Hematopoietic multipotent progenitor cell treated with erythropoietin and hydrocortisone succinate and interleukin-3 and kit ligand, for 15 days (in vitro differentiated cells): ENCODE data around the gene ARID4B.
"Not testable (repeated sequence)": the region's sequence is repeated elsewhere in the genome, so short reads cannot be mapped to it uniquely, and the experiment has no call there.

Experiments used
- DNase-seq: peaks from one replicate; pipeline ENCODE4 v3.0.0-alpha.2; 2015; ENCODE audit warnings: low spot score

ARID4B gene, protein sequence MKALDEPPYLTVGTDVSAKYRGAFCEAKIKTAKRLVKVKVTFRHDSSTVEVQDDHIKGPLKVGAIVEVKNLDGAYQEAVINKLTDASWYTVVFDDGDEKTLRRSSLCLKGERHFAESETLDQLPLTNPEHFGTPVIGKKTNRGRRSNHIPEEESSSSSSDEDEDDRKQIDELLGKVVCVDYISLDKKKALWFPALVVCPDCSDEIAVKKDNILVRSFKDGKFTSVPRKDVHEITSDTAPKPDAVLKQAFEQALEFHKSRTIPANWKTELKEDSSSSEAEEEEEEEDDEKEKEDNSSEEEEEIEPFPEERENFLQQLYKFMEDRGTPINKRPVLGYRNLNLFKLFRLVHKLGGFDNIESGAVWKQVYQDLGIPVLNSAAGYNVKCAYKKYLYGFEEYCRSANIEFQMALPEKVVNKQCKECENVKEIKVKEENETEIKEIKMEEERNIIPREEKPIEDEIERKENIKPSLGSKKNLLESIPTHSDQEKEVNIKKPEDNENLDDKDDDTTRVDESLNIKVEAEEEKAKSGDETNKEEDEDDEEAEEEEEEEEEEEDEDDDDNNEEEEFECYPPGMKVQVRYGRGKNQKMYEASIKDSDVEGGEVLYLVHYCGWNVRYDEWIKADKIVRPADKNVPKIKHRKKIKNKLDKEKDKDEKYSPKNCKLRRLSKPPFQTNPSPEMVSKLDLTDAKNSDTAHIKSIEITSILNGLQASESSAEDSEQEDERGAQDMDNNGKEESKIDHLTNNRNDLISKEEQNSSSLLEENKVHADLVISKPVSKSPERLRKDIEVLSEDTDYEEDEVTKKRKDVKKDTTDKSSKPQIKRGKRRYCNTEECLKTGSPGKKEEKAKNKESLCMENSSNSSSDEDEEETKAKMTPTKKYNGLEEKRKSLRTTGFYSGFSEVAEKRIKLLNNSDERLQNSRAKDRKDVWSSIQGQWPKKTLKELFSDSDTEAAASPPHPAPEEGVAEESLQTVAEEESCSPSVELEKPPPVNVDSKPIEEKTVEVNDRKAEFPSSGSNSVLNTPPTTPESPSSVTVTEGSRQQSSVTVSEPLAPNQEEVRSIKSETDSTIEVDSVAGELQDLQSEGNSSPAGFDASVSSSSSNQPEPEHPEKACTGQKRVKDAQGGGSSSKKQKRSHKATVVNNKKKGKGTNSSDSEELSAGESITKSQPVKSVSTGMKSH (N-terminal part only)

DNA sequence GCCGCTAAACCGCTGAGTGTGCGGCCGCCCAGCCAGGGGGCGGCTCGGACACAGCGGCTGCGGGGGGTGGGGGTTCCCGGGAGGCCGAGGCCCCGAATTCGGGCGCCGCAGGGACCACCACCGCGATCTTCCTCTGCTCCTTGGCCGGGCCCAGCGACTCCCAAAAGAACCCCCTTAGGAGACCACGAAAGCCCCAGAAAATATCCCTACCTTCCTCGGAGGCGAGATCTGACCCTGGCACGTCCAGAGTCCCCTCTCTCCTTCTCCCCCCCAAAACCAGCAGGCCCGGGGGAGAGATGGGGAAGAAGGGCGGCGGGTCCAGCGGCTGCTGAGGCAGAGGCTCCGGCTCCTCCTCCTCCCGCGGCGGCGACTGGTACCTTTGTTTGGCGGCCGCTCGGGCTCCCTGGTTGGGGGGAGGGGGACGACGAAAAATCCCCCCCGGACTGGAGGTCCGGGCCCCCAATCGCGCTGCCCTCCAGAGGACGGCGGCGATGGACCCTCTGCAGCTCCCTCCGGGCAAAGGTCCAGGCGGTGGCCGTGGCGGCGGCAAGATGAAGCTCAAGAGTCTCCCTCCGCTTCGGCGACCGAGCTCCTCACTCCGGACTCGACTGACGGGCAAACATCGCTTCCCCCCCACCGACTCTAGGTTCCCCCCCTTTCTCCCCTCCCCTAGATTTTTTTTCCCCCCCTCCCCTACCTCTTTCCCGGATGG, at the start of gene ARID4B:
Gene ARID4B, minus strand, starts transcription at position 621 of the 712 bp plus-strand sequence. CDS start 1,260 bp downstream, outside the sequence.
- no peak for DNase-seq

- DNase-seq: no peak
Measured at GRCh38 chr1:235375919-235376605, 48.1 kb upstream of the ARID4B start.

DNA sequence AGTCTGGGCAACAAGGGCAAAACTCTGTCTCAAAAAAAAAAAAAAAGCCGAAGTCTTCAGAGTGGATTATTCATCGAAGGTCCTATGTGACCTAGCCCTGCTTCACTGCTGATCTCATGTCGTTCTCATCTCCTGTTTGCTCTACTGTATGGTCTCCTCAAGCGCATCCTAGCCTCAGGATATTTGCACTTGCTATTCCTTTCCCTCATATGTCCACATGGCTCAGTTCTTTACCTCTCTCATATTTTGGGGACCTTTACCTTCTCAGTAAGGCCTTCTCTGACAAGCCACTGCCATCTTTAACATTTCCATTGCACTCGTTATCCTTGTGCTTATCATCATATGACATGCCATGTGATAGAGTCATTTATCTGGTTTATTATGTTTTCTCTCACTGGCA, 41.8 kb upstream of the ARID4B start:
- no peak for DNase-seq

DNA sequence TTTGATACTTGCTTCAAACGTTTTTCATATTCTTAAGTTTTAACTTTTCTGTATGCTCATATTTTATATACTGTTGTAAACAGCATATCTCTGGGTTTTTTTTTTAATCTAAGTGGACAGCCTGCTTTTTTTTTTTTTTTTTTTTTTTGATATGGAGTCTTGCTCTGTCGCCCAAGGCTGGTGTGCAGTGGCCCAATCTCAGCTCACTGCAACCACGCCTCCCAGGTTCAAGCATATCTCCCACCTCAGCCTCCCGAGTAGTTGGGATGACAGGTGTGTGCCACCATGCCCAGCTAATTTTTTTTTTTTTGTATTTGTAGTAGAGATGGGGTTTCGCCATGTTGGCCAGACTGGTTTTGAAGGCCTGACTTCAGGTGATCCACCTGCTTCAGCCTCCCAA, 40.4 kb upstream of the ARID4B start:
- DNase-seq: no peak

DNA sequence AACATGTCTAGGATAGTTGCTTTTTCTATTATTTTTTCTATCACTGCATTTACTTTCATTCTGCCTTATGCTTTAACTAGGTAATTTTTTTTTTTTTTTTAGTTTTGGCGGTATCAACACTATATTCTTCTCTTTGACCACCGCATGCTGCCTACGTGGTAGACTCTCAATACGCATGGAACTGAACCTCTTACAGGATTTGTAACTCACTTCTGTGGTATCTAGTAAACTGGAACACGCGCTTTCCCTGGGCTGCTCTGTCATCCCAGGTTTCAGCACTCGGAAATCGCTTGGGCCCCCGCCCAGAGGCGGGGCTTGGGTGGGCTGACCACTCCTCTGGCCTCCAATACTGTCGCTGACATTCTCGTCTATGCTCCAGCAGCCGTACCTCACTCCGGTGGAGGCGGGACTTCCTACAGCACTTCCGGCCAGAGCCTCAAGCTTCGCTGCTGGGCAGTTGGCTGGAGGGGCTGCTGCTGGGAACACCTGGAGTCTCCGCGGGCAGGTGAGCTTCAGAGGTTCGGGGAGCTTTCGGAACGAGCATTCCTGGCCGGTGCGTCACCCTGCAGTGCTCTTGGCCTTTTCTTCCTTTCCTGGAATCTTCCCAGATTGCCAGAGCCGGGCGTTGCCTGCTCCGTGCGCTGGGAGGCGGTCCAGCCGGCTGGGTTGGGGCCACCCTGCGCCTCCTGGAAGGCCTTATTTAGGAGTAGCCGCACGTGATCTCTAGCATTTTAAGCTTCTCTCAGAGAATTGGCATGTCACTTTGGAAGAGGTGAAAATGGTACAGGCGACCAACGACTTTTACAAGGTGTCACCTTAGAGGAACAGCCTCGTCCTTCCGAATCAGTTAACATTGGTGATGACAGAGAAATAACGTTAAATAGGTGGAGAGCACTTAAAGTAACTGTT, 39.3 kb upstream of the ARID4B start, which contains the start of gene TBCE:
Gene TBCE, plus strand, starts transcription at position 428 of the 909 bp plus-strand sequence. CDS start 12,623 bp downstream, outside the sequence.
- peak; percentile 89 for DNase-seq

DNA sequence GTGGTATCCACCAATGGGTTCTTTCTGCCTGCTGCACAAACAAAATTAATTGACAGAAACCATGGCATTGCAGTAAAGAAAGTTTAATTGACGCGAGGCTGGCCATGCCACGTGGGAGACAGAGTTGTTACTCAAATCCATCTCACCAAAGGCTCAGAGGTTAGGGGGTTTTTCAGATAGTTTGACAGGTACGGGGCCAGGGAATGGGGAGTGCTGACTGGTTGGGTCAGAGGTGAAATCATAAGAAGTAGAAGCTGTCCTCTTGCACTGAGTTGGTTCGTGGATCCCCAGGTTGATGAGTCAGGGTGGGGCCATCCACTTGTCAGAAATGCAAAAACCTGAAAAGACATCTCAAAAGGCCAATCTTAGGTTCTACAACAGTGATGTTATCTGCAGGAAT, 38.3 kb upstream of the ARID4B start:
- no peak for DNase-seq

- not testable (repeated sequence) for DNase-seq
Measured at GRCh38 chr1:235364189-235364588, 36.2 kb upstream of the ARID4B start.

GRCh38 chr1:235358899-235359298, 30.9 kb upstream of the ARID4B start:
- no peak for DNase-seq

DNA sequence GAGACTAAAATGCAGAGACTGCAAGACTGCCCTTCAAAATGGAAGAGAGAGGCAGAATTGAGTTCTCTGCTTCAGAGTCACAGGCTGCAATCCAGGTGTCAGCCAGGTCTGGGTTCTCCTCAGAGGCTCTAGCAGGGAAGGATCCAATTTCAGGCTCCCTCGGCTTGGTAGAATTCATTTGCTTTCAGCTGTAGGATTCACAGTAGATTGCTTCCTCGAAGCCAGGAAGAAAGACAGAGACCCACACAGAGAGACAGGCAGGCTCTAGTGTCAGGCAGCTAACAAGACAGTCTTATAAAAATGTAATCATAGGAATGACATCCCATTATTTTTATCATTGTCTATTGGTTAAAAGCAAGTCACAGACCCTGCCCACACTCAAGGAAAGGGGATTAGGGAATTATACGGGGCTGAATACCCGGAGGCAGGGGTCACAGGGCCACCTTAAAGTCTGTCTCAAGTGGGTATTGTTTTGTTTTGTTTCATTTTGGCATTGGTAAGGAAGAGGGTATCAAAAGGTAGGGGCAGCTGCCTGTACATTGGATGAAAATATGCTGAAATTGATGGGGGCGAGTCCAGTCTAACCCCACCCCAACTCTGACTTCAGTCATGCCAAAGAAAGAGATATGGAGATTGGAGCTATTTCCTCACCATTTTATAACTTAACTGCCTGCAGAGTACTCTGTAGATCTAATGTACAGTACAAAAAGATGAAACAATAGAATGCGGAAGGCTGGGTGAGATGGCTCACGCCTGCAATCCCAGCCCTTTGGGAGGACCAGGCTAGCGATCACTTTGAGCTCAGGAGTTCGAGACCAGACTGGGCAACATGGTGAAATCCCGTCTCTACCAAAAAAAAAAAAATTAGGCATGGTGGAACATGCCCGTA, 29.8 kb upstream of the ARID4B start:
- DNase-seq: no peak

- no peak for DNase-seq
Measured at GRCh38 chr1:235351898-235352297, 23.9 kb upstream of the ARID4B start.

DNA sequence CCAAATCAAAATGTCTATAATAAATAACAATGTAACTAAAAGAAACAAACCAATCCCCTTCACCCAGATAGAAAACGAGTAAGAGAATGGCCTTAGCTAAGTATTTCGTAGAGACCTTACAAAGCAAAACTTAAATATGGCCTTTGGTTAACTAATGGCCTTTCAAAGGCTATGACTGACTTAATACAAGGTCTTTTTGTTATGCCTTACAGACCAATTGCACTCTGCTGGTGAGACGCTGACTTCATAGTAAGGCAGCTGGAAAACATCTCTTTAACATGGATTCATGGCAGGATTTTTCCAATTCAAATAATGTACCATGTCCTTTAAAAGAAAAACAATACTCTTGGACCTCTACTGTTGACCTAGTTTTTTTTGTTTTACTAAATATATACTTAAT, 23.5 kb upstream of the ARID4B start:
- no peak for DNase-seq

- DNase-seq: no peak
Measured at GRCh38 chr1:235343726-235344125, 15.7 kb upstream of the ARID4B start.

DNA sequence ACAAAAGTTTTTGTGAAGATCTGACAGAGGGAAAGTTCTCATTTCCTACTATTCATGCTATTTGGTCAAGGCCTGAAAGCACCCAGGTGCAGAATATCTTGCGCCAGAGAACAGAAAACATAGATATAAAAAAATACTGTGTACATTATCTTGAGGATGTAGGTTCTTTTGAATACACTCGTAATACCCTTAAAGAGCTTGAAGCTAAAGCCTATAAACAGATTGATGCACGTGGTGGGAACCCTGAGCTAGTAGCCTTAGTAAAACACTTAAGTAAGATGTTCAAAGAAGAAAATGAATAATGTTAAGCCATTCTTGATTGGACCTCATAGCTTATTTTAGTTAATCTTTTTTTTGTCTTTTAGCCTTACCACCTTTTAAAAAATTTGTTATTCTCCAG, 14.5 kb upstream of the ARID4B start:
- no peak for DNase-seq

GRCh38 chr1:235342039-235342438, 14.1 kb upstream of the ARID4B start:
- no peak for DNase-seq

DNA sequence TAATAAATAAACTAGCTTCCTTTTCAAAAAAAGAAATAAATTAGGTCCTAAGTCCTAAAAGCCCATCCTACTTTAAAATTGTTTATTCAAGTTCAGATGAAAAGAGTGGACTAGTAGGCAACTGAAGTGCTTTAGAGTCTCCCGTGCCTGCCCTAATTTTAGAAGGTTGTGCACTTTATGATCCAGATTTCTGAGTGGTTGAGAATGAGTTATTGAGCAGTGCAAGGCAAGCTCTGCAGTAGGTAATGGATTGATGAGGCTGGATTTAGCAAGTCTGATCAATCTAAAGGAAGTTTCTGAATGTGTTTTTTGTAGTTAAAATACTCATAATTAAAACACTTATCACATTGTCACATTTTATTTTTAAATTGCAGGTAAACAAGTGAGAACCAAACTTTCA, 13.4 kb upstream of the ARID4B start:
- no peak for DNase-seq

- no peak for DNase-seq
Measured at GRCh38 chr1:235339746-235340145, 11.8 kb upstream of the ARID4B start.

DNA sequence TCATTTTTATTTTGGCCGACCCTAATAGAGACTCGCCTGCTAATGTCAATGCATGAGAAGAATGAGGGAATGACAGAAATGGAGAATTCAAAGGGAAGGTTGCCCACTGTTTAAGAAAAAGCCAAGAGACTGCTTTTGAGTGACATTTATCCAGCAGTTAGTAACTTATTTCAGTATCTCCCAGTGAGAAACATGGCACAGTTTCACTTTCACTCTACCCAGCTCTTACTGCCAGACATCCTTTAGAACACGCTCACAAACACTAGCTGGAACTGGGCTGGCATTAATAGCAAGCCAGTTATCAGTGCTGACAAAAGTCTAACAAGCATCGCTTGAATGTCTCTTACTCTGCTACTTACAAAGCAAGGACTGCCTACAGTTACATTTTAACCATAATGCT, 8.9 kb upstream of the ARID4B start:
- DNase-seq: peak; percentile 48

DNA sequence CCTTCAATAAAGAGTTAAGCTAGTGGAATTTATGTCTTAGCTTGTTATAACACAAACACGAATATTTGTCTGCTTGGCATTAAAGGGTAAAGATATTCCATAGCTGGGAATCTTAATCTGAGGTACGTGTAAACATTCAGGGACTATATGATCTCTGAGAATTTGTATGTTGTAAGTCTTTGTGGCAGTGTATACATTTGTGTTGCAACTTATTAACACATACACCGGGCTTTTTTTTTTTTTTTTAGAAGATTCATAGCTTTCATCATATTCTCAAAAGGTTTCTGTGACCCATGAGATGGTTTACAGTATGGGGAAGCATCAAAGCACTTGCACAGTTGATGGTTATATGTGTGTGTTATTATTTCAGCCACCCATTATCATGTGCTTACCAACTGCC, 3.4 kb upstream of the ARID4B start:
- no peak for DNase-seq

- DNase-seq: no peak
Measured at GRCh38 chr1:235330918-235331285, 2.9 kb upstream of the ARID4B start.
